Stimulated activated CD8-positive, alpha-beta memory T cell treated with anti-CD3 and anti-CD28 coated beads, Interleukin-7, amount 100 ng/mL, for 1 hour (primary cell): ENCODE results near the gene SKI.
A peak's percentile ranks its signal among the peaks of the same experiment; 100 is the strongest.
"Not testable (repeated sequence)": the region's sequence is repeated elsewhere in the genome, so short reads cannot be mapped to it uniquely, and the experiment has no call there.

Experiments
- DNase-seq, 2 donors: peaks; one replicate each; pipeline ENCODE4 v3.0.0-alpha.2; 2020; ENCODE audit warnings: low read depth in 2 of 2

SKI gene

DNA sequence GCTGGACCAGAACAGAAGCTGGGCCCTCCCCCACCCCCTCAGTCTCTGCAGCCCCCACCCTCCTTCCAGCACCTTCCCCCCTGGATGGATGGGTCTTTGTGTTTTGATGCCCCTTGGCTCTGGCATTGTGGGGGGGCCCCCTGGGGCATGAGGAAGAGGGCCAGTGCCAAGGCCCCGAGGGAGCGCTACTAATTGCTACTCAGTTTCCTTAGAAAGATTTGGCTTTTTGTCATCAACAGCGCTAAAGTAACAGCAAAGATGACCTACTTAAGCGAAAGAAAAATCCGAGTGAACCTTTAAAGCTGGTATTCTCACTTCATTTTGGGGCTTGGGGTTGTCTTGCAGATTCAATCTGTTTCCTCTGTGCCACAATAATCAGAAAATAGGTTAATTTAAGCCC, 63.5 kb downstream of the SKI start:
- DNase-seq: no peak

DNA sequence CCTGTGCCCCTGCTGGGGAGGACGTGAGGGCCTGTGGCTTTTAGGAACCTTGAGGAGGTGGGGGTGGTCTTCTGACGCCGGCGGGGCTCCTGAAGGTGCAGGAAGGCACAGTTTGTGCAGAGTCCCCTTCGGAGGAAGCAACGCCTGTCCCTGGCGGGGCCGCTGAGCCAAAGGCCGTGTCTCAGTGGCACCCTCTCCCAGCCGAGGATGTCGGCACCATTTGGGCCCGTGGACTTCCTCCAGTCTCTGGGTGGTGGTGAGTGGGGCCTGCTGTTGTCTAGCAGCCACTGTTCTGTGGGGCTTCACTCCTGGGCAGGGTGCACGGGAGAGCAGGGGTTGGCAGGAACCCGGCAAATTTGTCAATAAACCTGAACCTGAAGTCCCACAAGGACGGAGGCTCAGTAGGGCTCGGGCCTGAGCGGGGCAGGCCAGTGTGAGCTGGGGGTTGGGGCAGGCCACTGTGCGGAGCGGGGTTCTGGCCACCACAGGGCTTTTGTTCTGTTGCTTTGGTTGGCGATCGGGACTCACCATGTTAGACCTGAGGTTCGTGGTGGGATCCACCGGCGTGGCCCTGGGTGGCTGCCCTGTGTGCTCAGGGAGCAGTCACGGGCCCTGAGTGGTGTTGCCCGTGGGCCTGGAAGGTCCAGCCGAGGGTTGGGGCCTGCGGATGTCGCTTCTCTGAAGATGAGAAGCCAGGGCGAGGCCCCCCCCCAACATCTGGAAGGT, 64.8 kb downstream of the SKI start:
- no peak for DNase-seq

- DNase-seq: no peak
These were observed 66.1 kb downstream of the SKI start for GRCh38 chr1:2294033-2294724.

- no peak for DNase-seq
These were observed 66.6 kb downstream of the SKI start for GRCh38 chr1:2294725-2295078.

DNA sequence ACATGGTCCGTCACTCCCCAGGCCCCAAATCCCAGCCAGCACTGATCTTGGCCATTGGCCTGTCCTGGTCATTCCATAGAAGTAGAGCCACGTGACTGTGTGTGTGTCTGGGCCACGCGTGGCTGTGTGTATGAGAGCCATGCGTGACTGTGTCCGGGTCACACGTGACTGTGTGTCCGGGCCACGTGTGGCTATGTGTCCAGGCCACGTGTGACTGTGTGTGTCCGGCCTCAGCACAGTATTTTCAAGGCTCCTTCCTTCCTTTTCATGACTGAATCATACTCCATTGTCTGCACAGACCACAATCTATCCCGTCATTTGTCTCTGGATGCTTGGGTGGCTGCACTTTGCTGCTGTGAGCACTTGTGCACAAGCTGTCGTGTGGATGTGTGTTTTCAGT, 67.4 kb downstream of the SKI start:
- no peak for DNase-seq

DNA sequence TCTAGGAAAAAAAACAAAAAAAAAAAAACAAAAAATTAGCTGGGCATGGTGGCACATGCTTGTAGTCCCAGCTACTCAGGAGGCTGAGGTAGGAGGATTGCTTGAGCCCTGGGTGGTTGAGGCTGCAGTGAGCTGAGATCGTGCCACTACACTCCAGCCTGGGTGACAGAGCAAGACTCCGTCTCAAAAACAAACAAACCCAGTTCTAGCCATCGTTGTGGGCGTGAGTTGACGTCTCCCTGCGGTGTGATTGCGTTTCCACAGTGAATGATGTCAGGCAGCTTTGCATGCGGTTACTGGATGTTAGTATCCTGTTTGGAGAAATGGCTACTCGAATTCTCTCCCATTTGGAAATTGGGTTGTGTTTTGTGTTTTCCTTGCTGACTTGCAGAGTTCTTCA, 68.1 kb downstream of the SKI start:
- not testable (repeated sequence) for DNase-seq

GRCh38 chr1:2296614-2297013, 68.5 kb downstream of the SKI start:
- DNase-seq: no peak

DNA sequence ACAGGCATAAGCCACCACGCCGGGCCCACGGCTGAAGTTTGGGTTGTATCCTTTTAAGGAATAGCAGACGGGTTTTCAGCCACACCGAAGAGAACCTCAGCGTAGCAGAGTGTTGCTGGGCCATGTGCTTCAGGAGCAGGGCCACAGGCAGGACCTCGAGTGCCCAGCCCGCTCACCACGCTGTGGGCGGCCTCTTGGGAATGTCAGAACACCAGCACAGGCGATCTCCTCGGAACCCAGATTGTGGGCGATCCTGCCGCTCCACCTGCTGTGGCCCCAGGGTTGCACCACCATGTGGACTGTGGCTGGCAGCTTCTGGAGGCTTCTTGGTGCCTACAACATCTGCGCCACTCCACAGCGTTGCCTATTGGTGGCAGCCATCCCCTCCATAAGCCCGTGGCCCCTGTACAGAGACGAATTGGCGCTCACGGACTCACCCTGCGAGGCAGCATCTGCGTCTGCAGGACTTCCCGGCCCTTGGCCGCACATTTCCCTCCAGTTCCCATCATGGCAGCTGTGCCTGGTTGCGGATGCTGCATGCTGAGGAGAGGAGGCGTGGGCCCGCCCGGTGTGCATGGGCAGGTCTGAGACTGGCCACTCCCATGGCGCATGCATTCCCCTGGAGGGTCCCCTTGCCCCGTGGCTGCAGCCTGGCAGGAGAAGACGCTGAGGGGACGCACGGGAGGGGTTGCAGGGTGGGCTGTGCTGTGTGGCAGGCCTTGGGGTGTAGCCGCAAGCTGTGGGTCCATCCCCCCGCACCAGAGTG, 69.3 kb downstream of the SKI start:
- DNase-seq: no peak

DNA sequence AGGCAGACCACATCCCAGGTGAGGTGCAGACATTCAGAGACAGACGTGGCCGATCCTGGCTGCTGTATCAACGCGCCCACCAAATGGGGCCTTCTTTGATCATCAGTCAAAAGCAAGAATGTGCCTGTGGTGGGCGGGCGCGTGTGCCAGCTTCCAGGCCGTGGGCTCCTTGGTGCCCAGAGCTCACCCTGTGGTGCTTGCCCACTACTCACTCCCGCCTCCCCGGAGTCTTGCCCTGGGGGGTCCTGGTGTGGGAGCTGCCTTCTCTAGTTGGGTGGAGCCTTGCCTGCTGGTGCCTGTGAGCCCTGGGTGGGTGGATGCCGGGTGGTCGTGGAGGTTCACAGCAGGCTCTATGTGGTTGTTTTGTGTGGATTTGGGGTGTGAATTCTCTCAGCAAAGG, 70.6 kb downstream of the SKI start:
- DNase-seq: no peak

DNA sequence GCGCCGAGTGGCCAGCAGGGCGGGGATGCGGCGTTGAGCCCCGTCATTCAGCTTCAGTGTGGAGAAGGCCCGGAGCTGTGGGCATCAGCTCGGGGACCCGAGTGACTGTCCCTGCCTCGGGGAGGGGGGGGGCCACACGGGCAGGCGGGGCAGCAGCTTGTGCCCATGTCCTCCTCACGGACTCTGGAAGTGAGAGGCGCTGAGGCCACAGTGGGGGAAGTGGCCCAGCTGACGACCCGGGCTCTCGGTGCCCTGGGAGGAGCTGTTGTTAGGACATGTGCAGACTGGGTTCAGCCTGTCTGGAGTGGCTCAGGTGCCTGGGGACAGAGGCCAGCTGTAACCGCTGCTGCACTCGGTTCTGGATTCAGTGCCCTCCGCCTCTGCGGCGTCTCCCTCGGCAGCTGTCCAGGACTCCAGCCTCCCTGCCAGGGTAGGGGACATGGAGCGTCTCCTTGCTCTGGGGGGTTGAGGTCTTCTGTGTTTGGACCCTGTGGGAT, 71.1 kb downstream of the SKI start:
- DNase-seq: no peak

DNA sequence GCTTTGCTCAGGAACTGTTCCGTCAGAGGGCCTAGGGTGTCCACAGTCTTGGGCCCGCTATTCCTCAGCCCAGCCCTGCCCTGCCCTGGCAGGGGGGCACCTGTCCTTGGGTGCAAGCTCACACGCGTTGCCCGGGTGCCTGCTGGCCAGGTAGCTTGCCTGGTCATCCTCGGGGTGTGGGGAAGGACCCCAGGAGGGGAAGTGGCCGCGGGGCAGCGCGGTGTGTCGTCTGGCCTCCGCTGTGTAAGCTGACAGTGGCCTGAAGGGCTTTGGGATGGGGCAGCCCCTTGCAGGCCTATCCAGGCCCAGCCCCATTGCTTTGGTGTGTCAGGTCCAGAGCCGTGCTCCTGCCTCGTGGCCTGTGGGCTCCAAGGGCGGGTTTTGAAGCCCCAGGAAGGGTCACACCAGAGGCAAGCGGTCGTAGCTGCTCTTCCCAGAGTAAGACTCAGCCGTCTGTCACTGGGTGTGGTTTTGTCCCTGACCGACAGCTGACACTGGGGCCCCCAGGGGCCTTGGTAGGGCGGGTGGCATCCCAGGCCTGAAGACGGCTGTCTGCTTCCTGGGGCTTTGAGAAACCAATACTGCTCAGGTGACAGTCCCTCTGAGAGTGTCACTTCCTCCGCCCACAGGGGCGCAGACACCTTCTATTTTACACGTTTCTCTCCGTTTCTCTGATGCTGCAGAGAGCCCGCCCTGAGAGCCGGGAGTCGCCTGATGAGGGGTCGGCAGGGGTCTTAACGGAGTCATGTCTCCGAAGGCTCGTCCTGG, 72.1 kb downstream of the SKI start:
- DNase-seq: peak; percentile 53 to 54

DNA sequence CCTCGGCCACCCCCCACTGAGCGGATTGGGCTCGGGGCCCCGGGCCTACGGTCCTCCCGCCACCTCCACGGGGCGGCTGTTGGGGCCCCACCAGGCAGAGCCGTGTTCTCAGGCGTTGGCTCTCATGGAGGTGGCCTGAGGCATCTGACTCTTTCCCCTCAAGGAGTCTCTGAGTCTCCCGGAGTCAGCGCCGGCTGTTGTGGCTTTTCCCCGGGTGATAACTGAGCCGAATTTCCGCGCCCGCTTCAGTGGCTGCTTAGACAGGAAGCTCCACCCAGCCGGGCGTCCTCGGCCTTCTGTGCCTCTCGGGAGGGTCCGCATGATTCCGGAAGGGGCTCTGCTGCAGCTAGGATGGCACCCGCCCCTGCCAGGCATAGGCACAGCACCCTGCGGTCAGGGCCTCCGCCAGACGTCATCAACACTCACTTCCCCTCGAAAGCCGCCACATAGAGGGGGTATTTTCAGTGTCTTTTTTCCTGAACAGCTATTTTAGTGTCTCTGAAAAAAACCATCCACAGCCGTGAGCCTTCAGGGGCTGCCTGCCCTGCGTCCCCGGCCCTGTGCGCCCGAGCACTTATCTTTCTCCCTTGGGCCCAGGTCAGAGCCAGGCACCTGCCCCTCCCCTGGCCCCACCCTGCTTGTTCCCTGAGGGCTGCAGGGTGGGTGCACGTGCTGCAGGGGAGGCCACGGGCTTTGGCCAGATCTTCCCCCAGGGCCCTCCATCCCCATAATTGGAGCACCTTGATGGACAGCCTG, 72.9 kb downstream of the SKI start:
- DNase-seq: peak; percentile 80 to 87

- no peak for DNase-seq
These were observed 73.6 kb downstream of the SKI start for GRCh38 chr1:2301607-2302291.

GRCh38 chr1:2302292-2302925, 74.3 kb downstream of the SKI start:
- no peak for DNase-seq

DNA sequence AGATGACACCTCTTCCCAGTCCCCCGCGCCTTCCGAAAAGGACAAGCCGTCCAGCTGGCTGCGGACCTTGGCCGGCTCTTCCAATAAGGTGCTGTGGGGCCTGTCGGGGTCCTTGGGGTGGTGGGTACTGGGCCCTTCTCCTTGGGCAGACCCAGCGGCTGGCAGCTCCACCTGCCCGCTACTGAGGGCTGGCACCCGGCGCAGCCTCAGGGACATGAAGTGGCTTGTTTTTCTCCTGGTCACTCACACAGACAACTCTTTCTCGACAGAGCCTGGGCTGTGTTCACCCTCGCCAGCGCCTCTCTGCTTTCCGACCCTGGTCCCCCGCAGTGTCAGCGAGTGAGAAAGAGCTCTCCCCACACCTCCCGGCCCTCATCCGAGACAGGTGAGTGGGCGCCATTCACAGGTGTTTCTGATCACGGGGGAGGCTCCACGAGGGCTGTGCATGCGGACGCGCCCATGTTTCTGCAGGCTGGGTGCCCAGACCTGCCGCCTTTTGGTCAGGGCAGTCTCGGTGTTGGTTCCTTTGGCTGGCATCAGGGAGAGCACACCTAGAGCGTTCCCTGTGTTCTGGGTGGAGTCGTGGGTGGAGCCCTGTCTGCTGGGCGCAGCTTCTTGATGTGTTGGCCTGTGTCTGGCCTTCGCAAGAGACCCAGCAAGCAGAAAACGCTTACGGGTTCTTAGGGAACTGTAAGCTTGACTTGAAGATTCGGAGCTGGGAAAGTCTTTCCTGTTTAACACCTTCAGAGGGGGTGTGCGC, 75.1 kb downstream of the SKI start:
- no peak for DNase-seq

GRCh38 chr1:2303781-2304180, 75.7 kb downstream of the SKI start:
- no peak for DNase-seq

DNA sequence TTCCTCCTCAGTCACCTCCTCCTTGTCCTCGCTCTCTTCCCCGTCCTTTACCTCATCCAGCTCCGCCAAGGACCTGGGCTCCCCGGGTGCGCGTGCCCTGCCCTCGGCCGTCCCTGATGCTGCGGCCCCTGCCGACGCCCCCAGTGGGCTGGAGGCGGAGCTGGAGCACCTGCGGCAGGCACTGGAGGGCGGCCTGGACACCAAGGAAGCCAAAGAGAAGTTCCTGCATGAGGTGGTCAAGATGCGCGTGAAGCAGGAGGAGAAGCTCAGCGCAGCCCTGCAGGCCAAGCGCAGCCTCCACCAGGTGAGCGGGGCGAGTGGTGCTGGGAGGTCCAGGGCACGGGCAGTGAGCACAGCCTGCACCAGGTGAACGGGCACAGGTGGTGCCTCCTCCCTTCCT, 76.2 kb downstream of the SKI start:
- DNase-seq: no peak

DNA sequence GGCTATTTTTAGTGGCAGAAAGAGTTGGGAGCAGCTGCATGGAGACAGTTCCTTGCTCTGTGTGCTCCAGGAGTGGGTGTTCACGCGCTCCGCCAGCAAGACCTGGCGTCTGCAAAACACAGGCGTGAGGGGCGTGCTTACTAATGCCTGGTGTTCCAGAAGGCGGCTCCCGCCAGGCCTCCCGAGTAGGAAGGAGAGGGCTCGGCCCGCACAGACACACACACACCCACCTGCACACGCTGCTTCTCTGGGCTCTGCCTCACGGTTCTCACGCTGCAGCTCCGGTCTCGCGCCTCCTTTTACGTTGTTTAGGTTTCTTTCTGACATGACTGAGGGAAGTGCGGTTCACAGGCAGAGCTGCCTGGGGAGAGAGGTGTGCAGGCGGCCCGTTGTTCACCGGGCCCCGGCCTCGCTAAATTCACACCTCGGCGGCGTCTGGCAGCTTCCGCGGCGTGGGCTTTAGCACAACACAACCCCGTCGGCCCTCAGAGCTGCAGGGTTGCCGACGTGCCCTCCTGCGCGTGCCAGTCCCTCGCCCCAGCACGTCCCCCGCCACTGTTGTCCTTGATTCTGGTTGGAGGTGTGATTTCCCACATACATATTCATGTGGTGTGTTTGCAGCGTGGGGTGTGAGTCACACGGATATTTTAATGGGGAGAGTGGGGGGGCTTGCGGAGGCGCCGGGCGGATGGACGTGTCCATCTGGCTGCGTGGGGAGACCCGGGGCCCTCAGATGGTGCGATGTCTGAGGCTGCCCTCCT, 77.0 kb downstream of the SKI start:
- DNase-seq: no peak
